ENCODE data around the gene ATRIP.
"Not testable (repeated sequence)": the region's sequence is repeated elsewhere in the genome, so short reads cannot be mapped to it uniquely, and the experiment has no call there.

The ATRIP gene

GRCh38 chr3:48478626-48479555 is 32.4 kb downstream of the ATRIP start:
- Histone ChIP-seq H2AFZ (ENCODE audit: low read depth, low read length) (no peak overlapping the region), H3K27me3 (ENCODE audit: insufficient read depth, low read length) (no peaks in the 10 kb centered on the region), H3K4me1 (ENCODE audit: insufficient read depth, low read length) (peaks cover 9% of the 10 kb centered on the region), H3K4me3 (ENCODE audit: low read length) (no peak overlapping the region), H3K9me3 (ENCODE audit: low read length) (no peaks in the 10 kb centered on the region), H3K36me3 (ENCODE audit: insufficient read depth, low read length) (no peaks in the 10 kb centered on the region)

- not testable (repeated sequence) for H3K27me3 ChIP-seq (ENCODE audit: insufficient read depth, low read length); H3K4me3 ChIP-seq (ENCODE audit: low read length); H2AFZ ChIP-seq (ENCODE audit: low read depth, low read length); H3K4me1 ChIP-seq (ENCODE audit: insufficient read depth, low read length); H3K36me3 ChIP-seq (ENCODE audit: insufficient read depth, low read length); H3K9me3 ChIP-seq (ENCODE audit: low read length)
Measured at GRCh38 chr3:48480891-48481290, 34.4 kb downstream of the ATRIP start.

DNA sequence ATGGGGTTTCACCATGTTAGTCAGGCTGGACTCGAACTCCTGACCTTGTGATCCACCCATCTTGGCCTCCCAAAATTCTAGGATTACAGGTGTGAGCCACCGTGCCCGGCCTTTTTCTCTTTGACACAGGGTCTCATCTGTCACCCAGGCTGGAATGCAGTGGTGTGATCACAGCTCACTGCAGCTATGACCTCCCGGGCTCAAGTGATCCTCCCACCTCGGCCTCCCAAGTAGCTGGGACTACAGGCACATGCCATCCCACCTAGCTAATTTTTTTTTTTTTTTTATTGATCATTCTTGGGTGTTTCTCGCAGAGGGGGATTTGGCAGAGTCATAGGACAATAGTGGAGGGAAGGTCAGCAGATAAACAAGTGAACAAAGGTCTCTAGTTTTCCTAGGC is 36.3 kb downstream of the ATRIP start:
- not testable (repeated sequence) for H3K4me3 ChIP-seq (ENCODE audit: low read length); H3K27me3 ChIP-seq (ENCODE audit: insufficient read depth, low read length); H2AFZ ChIP-seq (ENCODE audit: low read depth, low read length)

GRCh38 chr3:48486952-48487351 is 40.4 kb downstream of the ATRIP start:
- Histone ChIP-seq H2AFZ (ENCODE audit: low read depth, low read length) (no peak overlapping the region), H3K9me3 (ENCODE audit: low read length) (no peaks in the 10 kb centered on the region), H3K27me3 (ENCODE audit: insufficient read depth, low read length) (no peaks in the 10 kb centered on the region), H3K4me3 (ENCODE audit: low read length) (no peak overlapping the region), H3K4me1 (ENCODE audit: insufficient read depth, low read length) (no peaks in the 10 kb centered on the region), H3K36me3 (ENCODE audit: insufficient read depth, low read length) (no peaks in the 10 kb centered on the region)

More for the DNA sequence above, 36.3 kb downstream of the ATRIP start:
- not testable (repeated sequence) for H3K4me1 ChIP-seq (ENCODE audit: insufficient read depth, low read length); H3K36me3 ChIP-seq (ENCODE audit: insufficient read depth, low read length); H3K9me3 ChIP-seq (ENCODE audit: low read length)

DNA sequence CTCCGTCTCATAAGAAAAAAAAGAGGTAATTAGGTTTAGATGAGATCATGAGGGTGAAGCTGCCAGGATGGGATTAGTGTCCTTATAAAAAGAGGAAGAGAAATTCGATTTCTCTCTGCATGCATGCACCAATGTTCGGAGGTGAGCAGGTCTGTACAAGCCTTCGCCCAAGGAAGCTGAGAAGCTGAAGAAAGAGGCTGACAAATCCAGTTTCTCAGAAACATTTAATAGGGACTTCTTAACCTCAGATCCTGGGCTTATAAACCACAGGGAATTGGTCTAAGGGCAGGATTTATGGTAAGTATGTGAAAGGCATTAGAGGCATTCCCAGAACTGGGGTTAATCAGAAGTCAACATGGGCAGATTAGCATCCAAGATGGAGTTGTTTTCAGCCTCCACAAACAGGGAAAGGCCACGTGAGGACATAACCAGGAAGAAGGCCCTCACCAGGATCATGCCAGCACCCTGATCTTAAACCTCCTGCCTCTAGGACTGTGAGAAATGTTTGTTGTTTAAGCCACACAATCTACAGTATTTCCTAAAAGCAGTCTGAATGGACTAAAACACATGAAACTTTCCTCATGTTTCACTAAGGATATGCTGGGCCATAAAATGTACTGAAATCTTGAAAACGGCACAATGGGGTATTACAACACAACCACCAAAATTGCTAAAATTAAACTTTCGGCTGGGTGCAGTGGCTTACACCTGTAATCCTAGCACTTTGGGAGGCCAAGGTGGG is 46.1 kb downstream of the ATRIP start:
- H3K27me3 ChIP-seq (ENCODE audit: insufficient read depth, low read length): no peaks in the 10 kb centered on the region
- no peaks in the 10 kb centered on the region for H3K9me3 ChIP-seq (ENCODE audit: low read length)
- no peaks in the 10 kb centered on the region for H3K4me1 ChIP-seq (ENCODE audit: insufficient read depth, low read length)
- peaks cover 2% of the 10 kb centered on the region for H3K36me3 ChIP-seq (ENCODE audit: insufficient read depth, low read length)
- H2AFZ ChIP-seq (ENCODE audit: low read depth, low read length): no peak overlapping the region
- H3K4me3 ChIP-seq (ENCODE audit: low read length): no peak overlapping the region

GRCh38 chr3:48493203-48493501 is 46.6 kb downstream of the ATRIP start:
- Histone ChIP-seq H2AFZ (ENCODE audit: low read depth, low read length) (no peak overlapping the region), H3K4me3 (ENCODE audit: low read length) (no peak overlapping the region), H3K27me3 (ENCODE audit: insufficient read depth, low read length) (no peaks in the 10 kb centered on the region), H3K4me1 (ENCODE audit: insufficient read depth, low read length) (no peaks in the 10 kb centered on the region), H3K36me3 (ENCODE audit: insufficient read depth, low read length) (peaks cover 2% of the 10 kb centered on the region), H3K9me3 (ENCODE audit: low read length) (peaks cover 1% of the 10 kb centered on the region)

GRCh38 chr3:48500656-48501055 is 54.1 kb downstream of the ATRIP start:
- H3K4me3 ChIP-seq (ENCODE audit: low read length): no peak overlapping the region
- H2AFZ ChIP-seq (ENCODE audit: low read depth, low read length): no peak overlapping the region
- peaks cover 8% of the 10 kb centered on the region for H3K9me3 ChIP-seq (ENCODE audit: low read length)
- peaks cover 3% of the 10 kb centered on the region for H3K36me3 ChIP-seq (ENCODE audit: insufficient read depth, low read length)
- H3K4me1 ChIP-seq (ENCODE audit: insufficient read depth, low read length): peaks cover 21% of the 10 kb centered on the region
- H3K27me3 ChIP-seq (ENCODE audit: insufficient read depth, low read length): no peaks in the 10 kb centered on the region

DNA sequence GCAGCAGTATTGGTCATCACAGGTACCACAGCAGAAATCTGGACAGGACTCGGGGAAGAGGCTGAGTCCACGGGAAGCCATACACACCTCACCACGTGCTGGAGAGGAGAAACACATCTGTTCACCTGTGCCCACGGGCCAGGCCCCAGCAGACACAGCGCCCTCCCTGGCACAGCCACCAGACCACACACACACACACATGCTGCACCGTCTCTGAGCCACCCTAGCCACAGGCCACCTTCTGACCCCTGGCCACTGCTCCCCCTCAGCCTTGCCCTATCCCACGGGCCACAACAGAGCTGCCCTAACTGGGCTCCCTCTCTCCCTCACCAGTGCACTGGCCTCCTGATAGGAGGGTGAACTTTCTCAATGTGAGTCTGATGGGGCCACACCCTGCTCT is 54.7 kb downstream of the ATRIP start:
- no peak overlapping the region for H2AFZ ChIP-seq (ENCODE audit: low read depth, low read length)
- H3K4me3 ChIP-seq (ENCODE audit: low read length): no peak overlapping the region
- peaks cover 8% of the 10 kb centered on the region for H3K9me3 ChIP-seq (ENCODE audit: low read length)
- H3K36me3 ChIP-seq (ENCODE audit: insufficient read depth, low read length): peaks cover 3% of the 10 kb centered on the region
- no peaks in the 10 kb centered on the region for H3K27me3 ChIP-seq (ENCODE audit: insufficient read depth, low read length)
- peaks cover 21% of the 10 kb centered on the region for H3K4me1 ChIP-seq (ENCODE audit: insufficient read depth, low read length)

DNA sequence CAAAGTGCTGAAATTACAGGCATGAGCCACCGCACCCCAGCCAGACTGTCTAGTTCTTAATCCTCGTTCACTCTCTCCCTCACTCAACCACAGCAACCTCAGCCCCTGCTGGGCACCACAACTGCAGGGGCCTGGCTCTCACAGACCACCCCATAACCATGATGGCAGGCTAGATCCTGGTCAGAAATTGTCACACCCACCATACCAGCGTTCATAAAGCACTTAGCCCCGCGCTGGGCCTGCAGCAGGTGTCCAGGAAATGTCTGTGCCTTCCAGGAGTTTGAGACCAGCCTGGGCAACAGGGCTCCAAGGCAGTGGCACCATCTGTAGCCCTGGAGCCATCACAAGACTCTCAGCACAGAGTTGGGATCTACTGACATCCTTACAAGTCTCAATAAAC is 55.6 kb downstream of the ATRIP start:
- Histone ChIP-seq H3K27me3 (ENCODE audit: insufficient read depth, low read length) (no peaks in the 10 kb centered on the region), H3K36me3 (ENCODE audit: insufficient read depth, low read length) (peaks cover 3% of the 10 kb centered on the region), H2AFZ (ENCODE audit: low read depth, low read length) (no peak overlapping the region), H3K9me3 (ENCODE audit: low read length) (peaks cover 8% of the 10 kb centered on the region), H3K4me3 (ENCODE audit: low read length) (no peak overlapping the region), H3K4me1 (ENCODE audit: insufficient read depth, low read length) (peaks cover 21% of the 10 kb centered on the region)

GRCh38 chr3:48502728-48503168 is 56.2 kb downstream of the ATRIP start:
- Histone ChIP-seq H3K4me1 (ENCODE audit: insufficient read depth, low read length) (peaks cover 21% of the 10 kb centered on the region), H2AFZ (ENCODE audit: low read depth, low read length) (no peak overlapping the region), H3K27me3 (ENCODE audit: insufficient read depth, low read length) (no peaks in the 10 kb centered on the region), H3K9me3 (ENCODE audit: low read length) (peaks cover 8% of the 10 kb centered on the region), H3K4me3 (ENCODE audit: low read length) (peak overlapping the region; percentile 72), H3K36me3 (ENCODE audit: insufficient read depth, low read length) (peaks cover 3% of the 10 kb centered on the region)

GRCh38 chr3:48503401-48504050 is 57.0 kb downstream of the ATRIP start:
- Histone ChIP-seq H3K36me3 (ENCODE audit: insufficient read depth, low read length) (peaks cover 3% of the 10 kb centered on the region), H3K9me3 (ENCODE audit: low read length) (peaks cover 4% of the 10 kb centered on the region), H2AFZ (ENCODE audit: low read depth, low read length) (peak overlapping the region; percentile 96), H3K4me3 (ENCODE audit: low read length) (peak overlapping the region; percentile 72), H3K27me3 (ENCODE audit: insufficient read depth, low read length) (no peaks in the 10 kb centered on the region), H3K4me1 (ENCODE audit: insufficient read depth, low read length) (peaks cover 21% of the 10 kb centered on the region)

GRCh38 chr3:48504051-48504946 is 57.8 kb downstream of the ATRIP start, which contains the start of gene SHISA5:
Gene SHISA5, minus strand, starts transcription at chr3:48504174. Its CDS starts 80 bp downstream, at chr3:48504094.
- Histone ChIP-seq H3K36me3 (ENCODE audit: insufficient read depth, low read length) (peaks cover 3% of the 10 kb centered on the region), H3K4me3 (ENCODE audit: low read length) (peak within 1 kb of the TSS; percentile 72), H3K9me3 (ENCODE audit: low read length) (peaks cover 4% of the 10 kb centered on the region), H3K27me3 (ENCODE audit: insufficient read depth, low read length) (no peaks in the 10 kb centered on the region), H2AFZ (ENCODE audit: low read depth, low read length) (peak within 1 kb of the TSS; percentile 96), H3K4me1 (ENCODE audit: insufficient read depth, low read length) (peaks cover 21% of the 10 kb centered on the region)
